ENCODE data around the gene PTPRM. TPM values are rescaled to one million over a fixed set of nuclear protein-coding genes. Genes with fewer than 3 reads are reported as not detected.

The PTPRM gene
- total RNA-seq, 1 experiment from 2014 or later: 6.2 TPM

GRCh38 chr18:8037296-8037695 lies 470.2 kb downstream of the PTPRM start:
- no peaks in the 10 kb centered on the region for H3K4me1 ChIP-seq (ENCODE audit: insufficient read depth, low read length)

More at GRCh38 chr18:8037296-8037695, 470.2 kb downstream of the PTPRM start:
- H4K91ac ChIP-seq (ENCODE audit: insufficient read length, low read depth, low read length): no peak overlapping the region
- H3K27ac ChIP-seq (ENCODE audit: insufficient read length, low read depth, low read length): no peak overlapping the region
- no peak overlapping the region for H3K56ac ChIP-seq (ENCODE audit: insufficient read length, low read depth, low read length)
- WGBS (ENCODE audit: extremely low coverage, insufficient read length, low lambda C conversion rate): no CpG with 5 or more reads among the region's 1 CpG
- H3K4ac ChIP-seq (ENCODE audit: low read depth, low read length): no peak overlapping the region
- no peaks in the 10 kb centered on the region for H4K20me1 ChIP-seq (ENCODE audit: control insufficient read depth, insufficient read depth, insufficient read length)
- H3K27me3 ChIP-seq (ENCODE audit: insufficient read depth, low read length): no peaks in the 10 kb centered on the region
- H2BK12ac ChIP-seq (ENCODE audit: insufficient read length, low read depth, low read length): no peak overlapping the region
- TF ChIP-seq CTCF (conservative IDR thresholded peaks at IDR 0.05): no peak
- Mint-ChIP-seq H3K27me3 (ENCODE audit: low read depth) (no peaks in the 10 kb centered on the region), H3K4me1 (no peaks in the 10 kb centered on the region), H3K36me3 (ENCODE audit: insufficient read depth in 1 of 3, low read depth in 3 of 3) (no peaks in the 10 kb centered on the region), H3K27ac (peak overlapping the region in 1 of 3 experiments; percentile 51; a peak in 1 of 7 replicates), H3K9me3 (no peaks in the 10 kb centered on the region), H3K4me3 (no peak overlapping the region)
- no peak overlapping the region for H4K8ac ChIP-seq (replicated peaks; ENCODE audit: insufficient read length, low read depth, low read length)
- H3K14ac ChIP-seq (ENCODE audit: insufficient read depth, low read length): no peak overlapping the region
- H3K79me1 ChIP-seq (ENCODE audit: insufficient read depth, low read depth, low read length, poor library complexity, severe bottlenecking): no peaks in the 10 kb centered on the region
- H3K23ac ChIP-seq (ENCODE audit: insufficient read length, low read depth, low read length): no peak overlapping the region
- no peak overlapping the region for H3K18ac ChIP-seq (ENCODE audit: insufficient read length, low read depth, low read length)
- no peak overlapping the region for H2BK120ac ChIP-seq (ENCODE audit: low read depth, low read length, poor library complexity, severe bottlenecking)
- no peak overlapping the region for H2BK20ac ChIP-seq (ENCODE audit: low read depth, low read length, poor library complexity, severe bottlenecking)
- no peak overlapping the region for H2BK5ac ChIP-seq (ENCODE audit: insufficient read length, low read length)
- no peak overlapping the region for H2AFZ ChIP-seq (ENCODE audit: low read length)
- no peak overlapping the region for H3T11ph ChIP-seq (ENCODE audit: low read length)
- H3K9ac ChIP-seq (ENCODE audit: extremely low read depth, insufficient read length, low read length): no peak overlapping the region
- DNase-seq: no peak
- H2BK15ac ChIP-seq (ENCODE audit: low read depth, low read length): no peak overlapping the region
- H3K79me2 ChIP-seq (ENCODE audit: insufficient read depth, low read length): no peaks in the 10 kb centered on the region
- no peaks in the 10 kb centered on the region for H3K9me3 ChIP-seq (ENCODE audit: control insufficient read depth, low read depth, low read length)
- H3K23me2 ChIP-seq (ENCODE audit: insufficient read length, low read depth, low read length, poor library complexity, severe bottlenecking): no peaks in the 10 kb centered on the region
- no peak overlapping the region for H2AK5ac ChIP-seq (ENCODE audit: insufficient read length, low read length)
- H3K4me2 ChIP-seq (ENCODE audit: insufficient read depth, insufficient read length, low read length): no peak overlapping the region
- H4K5ac ChIP-seq (ENCODE audit: insufficient read length, low read depth, low read length): no peak overlapping the region
